ENCODE results near the gene TXNRD2.
"Not testable (repeated sequence)": the region's sequence is repeated elsewhere in the genome, so short reads cannot be mapped to it uniquely, and the experiment has no call there.

The TXNRD2 gene

DNA sequence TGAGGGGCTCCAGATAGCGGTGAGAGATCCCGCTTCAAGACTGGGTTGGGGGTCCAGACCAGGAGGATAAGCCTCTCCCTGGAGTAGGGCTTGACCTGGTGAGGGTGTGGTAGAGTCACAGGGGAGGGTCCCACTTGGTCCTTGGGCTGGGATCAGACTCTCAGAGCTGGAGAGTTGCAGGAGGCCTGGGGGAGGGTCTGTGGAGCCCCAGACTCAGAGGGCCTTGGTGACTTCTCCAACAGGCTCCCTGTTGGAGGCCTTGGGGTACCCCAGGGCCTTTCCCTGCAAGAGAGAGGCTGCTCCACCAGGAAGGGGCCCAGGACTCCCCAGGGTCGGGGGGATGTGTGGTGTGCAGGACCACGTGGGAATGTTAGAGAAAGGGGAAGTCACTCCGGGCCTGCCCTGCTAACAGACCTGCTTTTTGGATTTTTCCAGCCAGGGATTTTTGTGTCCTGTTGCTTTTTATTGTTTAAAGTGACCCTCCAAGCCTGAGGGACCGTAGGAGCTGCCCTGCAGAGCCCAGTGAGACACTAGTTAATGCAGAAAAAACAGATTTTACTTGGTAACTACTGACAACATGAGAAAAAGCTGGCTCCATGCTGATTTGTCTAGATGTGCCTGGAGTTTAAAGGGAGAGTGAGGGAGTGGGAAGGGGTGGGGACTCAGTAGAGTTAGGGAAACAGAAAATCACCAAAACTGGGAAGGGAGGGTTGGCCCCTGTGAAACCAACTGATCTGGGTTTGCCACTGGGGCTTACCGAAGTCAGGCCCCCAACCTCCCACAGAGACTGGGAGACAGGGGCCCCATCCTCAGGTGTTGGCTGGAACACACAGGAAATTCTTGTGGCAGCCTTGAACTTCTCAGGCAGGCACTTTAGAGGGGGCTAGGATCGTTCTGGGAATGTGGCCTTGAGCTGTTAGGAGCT lies 801 bp upstream of the TXNRD2 start:
- DNase-seq = no peak

DNA sequence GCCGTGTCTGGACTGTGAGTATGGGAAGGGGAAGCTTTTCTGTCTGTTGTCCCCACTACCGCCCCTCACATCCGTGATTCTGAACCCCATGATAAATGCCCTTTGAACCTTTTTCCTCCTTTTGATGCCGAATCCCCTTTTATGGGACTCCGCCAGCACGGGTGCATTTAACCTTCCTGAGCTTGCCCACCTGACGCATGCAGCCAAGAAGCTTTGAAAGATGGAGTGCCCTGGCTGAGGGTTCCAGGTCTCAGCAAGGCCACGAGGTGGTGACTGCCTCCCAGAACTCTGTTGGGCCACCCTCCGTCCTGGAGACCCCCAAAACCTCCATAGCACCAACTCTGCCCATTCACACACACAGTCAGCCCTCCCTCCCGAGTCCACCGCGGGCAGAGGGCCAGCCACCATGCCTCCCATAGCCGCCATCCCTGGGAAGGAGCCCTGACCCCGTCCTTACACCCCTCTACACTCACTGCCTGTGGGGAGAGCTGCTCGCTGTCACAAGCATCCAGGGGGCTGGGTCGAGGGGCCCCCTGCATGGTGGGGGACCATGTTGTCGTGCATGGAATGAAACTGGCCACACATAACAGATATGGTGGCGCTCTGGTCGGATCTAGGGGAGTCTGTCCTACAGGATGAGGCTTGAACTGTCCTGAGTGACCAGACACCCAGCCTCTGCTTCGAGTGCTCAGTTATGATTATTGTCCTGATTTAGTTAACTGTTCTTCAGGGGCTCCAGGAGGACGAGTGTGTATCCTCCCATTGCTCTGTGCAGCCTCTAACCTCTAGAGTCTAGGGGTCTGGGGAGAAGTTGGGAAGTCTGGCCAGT lies 868 bp downstream of the TXNRD2 start:
- DNase-seq = no peak

DNA sequence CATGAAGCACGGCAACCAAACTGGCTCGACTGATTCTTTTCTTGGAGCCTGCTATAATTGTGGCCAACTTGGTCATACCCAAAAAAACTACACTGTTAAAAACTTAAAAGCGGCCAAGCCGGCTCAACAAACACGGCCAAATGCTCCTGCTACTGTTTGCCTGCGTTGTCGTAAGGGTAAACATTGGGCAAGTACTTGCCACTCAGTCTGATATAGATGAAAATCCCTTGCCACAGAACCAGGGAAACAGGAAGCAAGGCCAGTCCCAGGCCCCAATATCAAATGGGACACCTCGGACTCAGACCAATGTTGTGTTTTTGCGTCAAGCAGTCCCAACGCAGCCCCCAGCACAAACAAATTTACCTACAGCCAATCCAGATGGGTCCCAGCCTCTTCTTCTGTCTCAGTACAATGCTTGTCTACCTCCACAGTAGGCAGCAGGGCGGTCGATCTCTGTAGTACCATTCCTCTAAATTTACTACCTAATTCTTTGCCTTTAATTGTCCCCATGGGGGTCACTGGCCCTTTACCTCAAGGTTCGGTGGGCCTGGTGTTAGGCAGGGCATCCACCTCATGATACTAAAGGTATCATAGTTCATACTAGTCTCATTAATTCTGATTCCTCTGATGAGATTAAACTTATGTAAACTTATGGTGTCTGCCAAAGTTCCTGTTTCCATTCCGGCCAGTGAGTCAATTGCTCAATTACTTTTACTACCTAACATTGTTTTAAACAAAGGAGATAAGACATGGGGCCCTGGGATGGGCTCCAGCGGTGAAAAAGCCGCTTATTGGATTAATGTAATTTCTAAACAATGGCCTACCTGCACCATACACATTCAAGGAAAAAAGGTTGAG lies 3.8 kb downstream of the TXNRD2 start:
- no peak for DNase-seq

DNA sequence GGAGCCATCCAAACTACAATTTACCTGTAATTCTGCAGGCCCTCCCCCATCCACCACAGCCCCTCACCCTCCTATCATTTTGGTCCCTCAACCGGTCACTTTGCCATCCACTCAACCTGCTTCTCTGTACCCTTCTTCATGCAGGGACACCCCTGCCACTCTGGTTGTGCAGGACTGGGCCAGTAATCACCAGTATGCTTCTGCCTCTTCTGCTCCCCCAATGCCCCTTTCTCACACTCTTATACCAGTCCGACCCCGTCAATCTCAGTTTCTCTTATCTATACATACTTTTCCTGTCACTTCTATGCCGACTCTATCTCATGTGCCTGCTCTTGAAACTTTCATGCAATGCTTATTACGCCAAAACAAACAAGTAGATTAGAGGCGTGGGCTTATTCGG lies 5.1 kb downstream of the TXNRD2 start:
- DNase-seq = no peak

DNA sequence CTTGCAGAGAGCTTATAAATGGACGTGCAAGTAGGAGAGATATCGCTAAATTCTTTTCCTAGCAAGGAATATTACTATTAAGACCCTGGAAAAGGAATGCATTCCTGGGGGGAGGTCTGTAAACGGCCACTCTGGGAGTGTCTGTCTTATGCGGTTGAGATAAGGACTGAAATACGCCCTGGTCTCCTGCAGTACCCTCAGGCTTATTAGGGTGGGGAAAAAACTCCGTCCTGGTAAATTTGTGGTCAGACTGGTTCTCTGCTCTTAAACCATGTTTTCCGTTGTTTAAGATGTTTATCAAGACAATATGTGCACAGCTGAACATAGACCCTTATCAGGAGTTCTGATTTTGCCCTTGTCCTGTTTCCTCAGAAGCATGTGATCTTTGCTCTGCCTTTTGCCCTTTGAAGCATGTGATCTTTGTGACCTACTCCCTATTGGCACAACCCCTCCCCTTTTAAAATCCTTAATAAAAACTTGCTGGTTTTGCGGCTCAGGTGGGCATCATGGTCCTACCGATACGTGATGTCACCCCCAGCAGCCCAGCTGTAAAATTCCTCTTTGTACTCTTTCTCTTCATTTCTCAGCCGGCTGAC lies 6.4 kb downstream of the TXNRD2 start:
- not testable (repeated sequence) for DNase-seq

DNA sequence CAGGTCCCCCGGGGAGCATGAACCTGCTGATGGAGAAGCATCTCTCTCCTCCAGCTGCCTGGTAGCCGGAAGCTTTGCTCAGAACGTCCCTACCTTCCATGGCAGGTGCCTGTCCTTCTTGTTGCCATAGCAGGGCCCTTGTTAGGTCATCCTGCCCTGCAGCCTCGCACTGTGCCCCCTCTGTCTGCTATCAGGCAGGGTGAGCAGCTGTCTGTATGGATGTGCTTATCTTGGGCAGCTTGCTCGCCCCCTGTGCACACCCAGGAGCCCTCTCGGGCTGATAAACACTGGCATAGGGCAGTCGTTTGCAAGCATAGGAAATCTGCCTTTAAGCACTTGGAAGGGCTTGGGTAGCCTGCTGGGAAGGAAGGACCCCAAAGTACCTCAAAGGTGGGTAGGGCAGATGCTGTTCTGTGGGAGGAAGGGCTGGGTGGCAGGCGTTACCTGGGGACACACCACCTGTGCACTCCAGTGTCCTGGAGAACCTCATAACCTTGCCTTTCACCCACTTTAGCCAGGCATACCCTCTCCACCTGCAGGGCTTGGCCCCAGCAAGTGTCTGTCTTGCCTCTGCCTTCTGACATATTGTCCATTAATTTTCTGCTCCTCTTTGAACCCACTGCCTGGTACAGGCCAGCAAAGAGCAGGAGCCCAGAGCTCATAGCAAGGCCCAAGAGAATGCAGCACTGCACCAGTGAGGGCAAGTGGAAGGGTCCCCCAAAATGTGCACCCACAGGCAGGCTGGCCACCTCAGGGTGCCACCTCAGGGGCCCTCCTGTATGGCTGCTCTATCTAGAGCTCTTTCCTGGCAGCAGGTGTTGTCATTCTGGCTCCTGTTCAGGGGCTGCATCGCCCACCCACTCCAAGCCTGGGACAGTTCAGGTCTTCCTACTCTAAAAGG lies 8.0 kb downstream of the TXNRD2 start:
- DNase-seq = peak; percentile 66

DNA sequence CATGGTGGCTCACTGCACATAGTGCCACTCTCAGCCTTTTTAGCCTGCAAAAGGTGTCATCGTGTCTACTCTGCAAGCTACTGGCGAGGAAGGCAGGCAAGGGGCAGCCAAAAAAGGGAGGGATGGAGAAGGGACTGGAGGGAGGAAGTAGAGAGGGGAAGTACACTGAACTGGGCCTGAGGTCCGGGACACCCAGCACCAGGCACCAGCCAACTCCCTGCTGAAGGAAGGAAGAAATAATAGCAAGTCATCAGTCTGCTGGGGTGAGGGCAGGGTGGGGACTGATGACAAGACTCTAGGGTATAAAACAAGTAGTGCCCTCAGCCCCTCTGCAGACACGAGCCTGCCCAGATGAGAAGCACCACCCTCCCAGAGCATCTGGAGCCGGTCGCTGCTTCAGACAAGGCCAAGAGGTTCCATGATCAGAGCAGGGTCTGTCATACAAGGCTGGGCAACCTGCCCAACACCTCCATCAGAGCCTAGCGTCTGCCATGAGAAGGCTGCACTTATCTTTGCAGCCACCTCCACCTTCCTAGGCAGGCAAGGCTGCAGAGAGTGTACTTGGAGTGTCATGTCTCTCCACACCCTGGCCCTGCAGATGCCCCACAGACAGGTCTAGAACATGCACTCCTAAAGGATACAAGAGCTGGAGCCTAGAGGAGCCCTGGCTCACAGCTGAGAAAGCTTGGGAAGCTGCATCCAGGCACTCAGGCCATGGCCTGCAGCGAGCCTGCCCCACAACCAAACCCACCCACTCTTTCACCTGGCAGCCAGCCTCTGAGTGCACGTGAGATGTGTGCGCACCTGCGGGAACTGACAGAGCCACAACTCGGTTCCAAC lies 9.0 kb downstream of the TXNRD2 start:
- DNase-seq = peak; percentile 66

DNA sequence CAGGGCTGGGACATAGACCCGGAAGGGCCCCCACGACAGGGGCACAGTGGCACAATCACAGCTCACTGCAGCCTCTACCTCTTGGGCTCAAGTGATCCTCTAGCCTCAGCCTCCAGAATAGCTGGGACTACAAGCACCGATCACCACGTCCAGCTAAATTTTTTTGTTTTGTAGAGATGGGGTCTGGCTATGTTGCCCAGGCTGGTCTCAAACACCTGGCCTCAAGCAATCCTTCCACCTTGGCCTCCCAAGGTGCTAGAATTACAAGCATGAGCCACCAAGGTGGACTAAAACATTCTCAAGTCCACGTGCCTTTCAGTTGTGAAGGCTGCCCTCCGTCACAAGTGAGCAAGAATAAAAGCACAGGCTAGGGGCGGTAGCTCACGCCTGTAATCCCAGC lies 10.1 kb downstream of the TXNRD2 start:
- no peak for DNase-seq

DNA sequence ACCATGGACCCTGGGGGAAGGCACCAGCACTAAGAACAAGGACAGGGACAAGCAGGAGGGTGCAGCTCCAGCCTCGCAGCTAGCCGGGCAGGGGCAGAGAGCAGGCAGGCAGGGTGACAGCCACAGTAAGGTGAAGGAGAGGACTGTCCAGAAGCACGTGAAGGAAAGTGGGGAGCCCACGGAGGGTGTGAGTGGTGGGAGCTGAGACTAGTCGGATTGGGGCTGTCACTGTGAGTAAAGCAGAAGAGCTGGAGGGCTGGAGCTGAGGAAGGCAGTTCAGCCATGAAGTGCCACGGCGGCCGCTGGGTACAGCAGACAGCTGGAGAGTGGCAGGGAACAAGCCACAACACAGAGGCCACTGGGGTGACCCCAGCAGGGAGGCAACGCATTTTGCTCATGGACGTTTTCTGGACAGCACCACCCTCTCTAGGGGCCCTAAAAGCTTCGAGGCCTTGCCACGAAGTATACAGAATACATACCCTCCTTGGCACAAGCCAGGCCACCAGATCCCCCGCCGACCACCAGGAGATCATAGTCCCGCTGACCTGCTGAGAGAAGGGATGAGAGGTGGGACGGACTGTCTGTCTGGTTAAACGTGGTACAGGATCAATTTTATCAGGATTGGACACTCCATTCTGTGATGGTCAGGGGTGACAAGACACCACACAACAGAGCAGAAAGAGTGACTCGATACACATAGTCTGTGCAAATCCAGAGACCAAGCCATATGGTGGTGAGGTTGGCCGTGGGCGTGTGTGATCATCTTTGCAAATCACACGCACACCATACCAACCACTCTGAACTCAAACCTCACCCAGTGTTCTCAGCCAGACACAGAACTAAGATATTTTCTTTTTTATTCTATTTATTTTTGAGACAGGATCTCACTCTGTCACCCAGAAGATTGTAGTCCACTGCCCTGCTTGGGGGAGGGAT lies 10.8 kb downstream of the TXNRD2 start:
- no peak for DNase-seq

DNA sequence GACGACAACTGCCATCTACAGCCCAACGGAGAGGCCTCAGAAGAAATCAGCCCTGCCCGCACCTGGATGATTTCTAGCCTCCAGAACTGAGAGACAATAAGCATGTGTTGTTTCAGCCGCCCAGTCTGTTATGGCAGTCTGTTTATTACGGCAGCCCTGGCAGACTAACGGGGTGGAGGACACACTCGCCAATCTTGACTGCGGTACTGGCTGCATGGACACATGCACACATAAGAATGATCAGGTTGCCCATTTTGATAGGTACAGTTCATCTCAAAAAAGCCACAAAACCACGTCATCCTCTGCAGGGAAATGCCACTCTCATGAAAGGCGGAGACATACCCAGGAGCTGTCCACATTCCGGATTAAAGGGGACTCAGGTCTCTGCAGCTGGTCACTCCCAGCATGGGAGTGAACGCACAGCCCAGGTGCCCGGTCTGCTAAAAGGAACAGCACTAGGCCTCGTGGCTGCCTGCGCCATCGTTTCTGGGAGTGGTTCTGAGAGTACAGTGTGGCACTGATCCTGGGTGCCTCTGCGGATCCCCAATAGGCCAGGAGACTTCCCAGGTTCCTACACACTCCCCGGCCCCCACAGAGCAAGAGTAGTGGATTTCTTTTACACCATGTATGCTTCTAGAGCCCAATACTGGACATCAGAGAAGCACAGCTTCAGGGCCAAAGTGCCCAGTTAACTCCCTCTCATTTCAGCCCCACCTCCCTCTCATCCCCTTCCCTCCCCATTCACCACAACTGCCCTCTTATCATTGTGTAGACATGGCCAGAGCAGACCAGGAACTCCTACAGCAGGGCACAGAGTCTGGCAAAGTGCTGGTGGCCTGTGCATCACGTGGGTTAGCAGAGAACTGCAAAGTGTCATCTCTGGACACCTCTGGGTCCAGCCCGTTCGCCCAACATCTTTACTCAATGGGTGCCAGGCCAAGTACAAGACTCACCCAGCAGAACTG lies 11.8 kb downstream of the TXNRD2 start:
- no peak for DNase-seq

DNA sequence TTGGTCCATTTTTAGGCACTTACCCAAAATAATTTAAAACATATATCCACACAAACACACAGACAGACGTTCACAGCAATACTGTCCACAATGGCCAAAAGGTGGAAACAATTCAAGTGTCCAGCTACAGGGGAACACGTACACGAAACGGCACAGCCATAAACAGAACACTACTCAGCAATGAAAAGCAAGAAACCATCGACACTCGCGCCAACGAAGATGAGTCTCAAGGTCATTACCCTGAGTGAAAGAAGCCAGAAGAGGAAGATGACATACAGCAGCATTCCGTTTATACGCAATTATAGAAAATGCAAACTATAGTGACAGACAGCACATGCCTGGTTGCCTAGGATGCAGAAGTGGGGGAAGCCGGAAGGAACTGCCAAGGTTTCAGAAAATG lies 13.4 kb downstream of the TXNRD2 start:
- DNase-seq = no peak

DNA sequence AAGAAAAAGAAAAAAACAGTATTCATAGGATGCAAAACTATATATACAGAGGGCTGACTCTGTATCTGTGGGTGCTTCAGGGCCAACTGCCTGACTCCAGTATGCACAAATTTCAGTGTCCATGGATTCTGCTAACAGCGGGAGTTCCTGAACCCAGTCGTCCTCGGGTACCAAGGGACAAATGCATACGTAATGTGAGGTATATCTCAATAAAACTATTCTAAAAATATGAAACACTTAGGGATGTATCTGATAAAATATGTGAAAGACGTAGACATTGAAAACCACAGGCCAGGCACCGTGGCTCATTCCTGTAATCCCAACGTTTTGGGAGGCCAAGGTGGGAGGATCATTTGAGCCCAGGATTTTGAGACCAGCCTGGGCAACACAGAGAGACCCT lies 13.9 kb downstream of the TXNRD2 start:
- DNase-seq = no peak

DNA sequence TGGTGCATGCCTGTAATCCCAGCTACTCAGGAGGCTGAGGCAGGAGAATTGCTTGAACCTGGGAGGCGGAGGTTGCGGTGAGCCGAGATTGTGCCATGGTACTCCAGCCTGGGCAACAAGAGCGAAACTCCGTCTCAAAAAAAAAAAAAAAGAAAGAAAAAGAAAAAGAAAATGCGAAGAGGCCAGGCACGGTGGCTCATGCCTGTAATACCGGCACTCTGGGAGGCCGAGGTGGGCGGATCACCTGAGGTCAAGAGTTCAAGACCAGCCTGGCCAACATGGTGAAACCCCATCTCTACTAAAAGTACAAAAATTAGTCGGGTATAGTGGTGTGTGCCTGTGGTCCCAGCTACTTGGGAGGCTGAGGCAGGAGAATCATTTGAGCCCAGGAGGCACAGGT lies 15.6 kb downstream of the TXNRD2 start:
- not testable (repeated sequence) for DNase-seq

DNA sequence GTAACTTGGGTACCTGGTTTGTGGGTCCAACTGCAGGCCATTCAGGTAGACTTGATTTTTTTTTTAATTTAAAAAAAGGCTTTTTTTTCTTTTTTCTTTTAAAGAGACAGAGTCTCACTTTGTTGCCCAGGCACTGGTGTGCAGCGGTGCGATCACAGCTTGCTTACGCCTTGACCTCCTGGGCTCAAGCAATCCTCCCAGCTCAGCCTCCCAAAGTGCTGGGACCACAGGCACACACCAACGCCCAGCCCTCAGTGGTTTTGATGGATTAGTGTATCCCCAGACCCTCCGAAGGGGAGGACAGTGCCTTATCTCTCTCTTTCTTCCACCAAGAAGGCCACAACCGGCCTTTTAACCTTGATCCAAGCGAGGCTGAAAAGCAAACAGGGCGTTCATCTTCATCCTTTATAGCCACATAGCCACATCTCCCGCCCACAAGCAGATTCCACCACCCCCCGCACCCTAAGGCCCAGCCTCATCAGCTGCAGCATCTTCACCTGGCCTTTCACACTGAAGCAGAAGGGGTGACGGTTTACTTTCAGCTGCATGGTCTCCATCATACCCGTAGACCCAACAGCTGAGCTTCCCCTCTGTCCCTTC lies 17.6 kb downstream of the TXNRD2 start:
- DNase-seq = no peak

DNA sequence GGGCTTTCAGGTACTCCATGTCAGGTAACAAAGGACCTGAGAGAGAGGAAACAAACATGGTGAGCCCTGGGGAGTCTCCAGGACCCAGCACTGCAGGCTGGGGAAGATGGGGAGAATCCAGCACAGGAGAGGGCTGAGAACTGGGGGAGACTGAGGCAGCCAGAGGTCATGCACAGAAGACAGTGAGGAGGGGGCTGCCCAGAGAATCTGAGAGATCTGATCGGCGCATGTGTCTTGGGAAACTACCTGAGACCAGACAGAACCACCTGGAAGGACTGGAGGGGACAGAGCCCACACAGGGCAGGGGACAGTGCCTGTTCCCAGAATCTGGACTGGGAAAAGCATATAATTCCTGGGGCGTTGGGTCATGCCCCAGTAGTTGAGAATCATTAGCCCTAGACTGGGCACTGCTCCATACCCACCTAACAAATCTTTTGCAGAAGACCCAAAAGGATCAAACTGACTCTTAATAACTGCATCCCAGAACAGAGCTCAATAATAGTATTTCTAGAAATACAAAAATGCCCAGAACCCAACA lies 20.0 kb downstream of the TXNRD2 start:
- DNase-seq = no peak

DNA sequence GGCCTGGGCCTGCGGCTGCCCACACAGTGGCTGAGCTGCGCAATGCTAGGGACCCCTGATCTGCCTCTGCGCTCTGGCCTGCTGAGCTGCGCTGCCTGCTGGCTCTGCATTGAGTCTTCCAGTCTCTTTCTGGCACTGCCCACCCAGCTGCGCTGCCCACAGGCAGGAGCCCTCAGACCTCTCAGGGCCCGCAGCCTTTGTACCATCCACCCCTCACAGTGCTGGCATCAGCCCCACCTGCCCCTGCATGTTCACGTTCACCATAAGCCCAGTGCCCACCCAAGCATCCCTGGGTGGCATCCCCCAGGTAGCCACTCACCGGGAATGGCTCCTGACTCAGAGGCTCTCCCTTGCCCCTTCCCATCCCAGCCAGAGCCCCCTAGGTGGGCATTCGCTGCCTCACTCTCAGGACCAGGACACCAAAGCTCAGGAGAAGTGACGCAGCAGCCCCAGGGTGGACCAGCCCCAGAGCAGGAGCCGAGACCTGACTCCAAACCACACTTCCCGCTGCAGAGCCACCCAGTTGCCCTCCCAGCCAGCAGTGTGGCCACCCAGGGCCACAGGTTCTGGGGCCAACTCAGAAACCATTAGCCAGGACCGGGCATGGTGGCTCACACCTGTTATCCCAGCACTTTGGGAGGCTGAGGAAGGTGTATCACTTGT lies 21.8 kb downstream of the TXNRD2 start:
- no peak for DNase-seq
